LNCAP (cell line): ENCODE results near the gene KLHDC9.

Experiments
- TF ChIP-seq, protein P1 (sequence below): fragments of 450-650 bp; IDR thresholded peaks from 2 replicates; pipeline ENCODE4 v1.5.1; 2017; ENCODE audit warnings: mild to moderate bottlenecking

KLHDC9 gene

DNA sequence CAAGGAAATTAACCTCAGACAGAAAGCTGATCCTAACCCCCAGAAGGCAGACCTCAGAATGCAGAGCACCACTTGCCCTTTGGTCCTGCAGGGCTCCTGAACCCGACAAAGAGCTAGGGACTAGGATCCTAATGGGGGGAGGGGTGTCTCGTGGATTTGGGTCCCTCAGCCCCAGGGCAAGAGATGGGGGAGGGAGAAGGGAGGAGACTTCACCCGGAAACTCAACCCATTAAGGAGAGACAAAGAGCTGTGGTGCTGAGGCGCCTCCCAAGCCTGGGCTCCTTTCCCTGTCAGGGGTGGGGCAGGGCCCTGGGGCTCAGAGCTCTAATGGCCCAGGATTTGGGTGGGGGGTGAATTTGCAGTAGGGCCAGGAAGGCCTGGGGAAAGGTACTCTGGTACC lies 11.7 kb upstream of the KLHDC9 start:
- TF ChIP-seq, protein P1, sequence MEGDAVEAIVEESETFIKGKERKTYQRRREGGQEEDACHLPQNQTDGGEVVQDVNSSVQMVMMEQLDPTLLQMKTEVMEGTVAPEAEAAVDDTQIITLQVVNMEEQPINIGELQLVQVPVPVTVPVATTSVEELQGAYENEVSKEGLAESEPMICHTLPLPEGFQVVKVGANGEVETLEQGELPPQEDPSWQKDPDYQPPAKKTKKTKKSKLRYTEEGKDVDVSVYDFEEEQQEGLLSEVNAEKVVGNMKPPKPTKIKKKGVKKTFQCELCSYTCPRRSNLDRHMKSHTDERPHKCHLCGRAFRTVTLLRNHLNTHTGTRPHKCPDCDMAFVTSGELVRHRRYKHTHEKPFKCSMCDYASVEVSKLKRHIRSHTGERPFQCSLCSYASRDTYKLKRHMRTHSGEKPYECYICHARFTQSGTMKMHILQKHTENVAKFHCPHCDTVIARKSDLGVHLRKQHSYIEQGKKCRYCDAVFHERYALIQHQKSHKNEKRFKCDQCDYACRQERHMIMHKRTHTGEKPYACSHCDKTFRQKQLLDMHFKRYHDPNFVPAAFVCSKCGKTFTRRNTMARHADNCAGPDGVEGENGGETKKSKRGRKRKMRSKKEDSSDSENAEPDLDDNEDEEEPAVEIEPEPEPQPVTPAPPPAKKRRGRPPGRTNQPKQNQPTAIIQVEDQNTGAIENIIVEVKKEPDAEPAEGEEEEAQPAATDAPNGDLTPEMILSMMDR: no peak

DNA sequence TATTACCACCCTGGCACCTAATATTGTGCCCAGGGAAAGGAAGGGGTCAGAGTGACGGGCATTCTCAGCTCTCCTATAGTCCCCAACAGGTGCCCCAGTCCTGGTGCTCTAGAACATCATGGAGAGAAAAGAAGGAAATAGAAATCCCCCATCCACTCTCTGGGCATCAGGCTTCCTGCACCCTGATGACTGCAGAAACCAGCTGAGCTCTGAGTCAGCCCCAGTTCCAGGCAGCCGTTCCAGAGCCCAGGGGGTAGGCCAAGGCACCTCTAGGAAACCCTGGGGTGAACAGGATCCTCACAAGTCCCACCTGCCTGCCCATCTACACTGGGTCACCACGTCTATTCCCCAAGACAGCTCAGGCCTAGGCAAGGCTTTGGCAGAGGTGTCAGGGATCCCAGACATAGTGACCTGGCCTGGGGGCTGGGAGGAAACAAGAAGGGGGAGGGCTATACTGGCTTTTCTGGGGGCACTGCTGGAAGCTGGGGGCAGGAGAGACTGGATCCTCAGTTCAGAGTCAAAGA lies 9.5 kb upstream of the KLHDC9 start:
- TF ChIP-seq, protein P1: no peak

DNA sequence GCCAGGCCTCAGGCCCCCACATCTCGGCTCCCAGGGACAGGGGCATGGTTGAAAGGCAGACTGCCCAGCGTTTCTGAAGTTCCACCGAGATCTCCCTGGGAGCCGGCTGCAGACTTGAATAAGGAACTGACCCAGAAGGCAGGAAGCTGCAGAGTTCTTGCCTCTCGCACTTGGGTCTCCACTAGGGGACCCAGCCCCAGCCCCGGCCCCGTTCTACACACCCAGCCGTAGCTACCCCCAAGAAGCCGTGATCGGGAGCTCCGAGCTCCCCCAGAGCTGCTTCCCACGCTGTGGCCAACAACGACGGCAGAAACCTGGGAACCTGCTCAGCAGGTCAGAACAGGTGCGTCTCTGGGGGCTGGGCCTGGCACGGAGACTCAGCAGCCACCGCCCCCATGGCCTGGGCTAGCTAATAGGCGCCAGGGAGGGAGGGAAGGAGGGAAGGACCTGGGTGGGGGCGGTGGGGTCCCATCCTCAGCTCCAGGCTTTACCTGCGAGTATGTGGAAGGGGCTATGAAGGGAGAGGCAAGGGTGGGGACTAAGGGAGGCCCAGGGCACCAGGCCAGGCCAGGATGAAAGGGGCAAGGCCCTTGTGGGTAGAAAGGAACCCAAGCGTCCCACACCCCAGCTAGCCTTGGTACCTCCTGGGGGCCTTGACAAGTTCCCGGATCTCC lies 8.8 kb upstream of the KLHDC9 start, which contains the start of gene NECTIN4:
NECTIN4 (minus strand) TSS at position 308 of the 674 bp plus-strand sequence; CDS start at position 46, 262 bp downstream.
- TF ChIP-seq, protein P1: no peak

DNA sequence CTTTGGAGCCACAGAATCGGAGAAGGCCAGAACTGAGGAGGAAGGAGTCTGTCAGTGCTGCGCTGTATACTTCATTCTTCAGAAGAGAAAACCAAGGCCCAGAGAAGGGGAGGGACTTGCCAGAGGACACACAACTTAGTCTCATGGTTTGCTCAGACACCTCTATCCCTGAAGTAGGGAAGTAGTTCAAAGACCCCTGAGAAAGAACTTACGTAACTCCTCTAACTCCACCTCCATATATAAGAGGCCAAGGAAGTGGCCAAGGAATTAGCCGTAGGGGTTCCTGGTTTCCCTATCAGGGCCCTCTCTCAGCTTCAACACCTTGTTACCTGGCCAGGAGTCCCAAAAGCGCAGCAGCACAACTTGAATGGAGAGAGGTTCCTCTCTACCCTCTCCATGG lies 8.2 kb upstream of the KLHDC9 start:
- TF ChIP-seq, protein P1: no peak

DNA sequence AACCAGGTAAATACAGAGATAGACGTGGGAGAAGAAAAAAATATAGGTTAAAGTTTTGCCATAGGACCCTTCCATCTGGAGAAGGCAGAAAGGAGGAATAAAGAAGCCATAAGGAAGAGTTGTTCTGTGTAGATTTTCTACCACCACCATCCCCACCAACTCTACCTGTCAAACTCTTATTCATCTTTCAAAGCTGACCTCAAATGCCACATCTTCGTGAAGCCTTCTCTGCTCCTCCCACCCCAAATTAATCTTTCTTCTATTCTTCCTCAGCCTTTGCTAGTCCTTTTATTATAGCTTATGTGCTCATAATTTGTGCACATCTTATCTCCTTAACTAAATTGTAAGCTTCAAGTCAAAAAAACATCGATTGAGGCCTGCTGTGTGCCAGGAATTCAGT lies 7.5 kb upstream of the KLHDC9 start:
- TF ChIP-seq, protein P1: no peak

DNA sequence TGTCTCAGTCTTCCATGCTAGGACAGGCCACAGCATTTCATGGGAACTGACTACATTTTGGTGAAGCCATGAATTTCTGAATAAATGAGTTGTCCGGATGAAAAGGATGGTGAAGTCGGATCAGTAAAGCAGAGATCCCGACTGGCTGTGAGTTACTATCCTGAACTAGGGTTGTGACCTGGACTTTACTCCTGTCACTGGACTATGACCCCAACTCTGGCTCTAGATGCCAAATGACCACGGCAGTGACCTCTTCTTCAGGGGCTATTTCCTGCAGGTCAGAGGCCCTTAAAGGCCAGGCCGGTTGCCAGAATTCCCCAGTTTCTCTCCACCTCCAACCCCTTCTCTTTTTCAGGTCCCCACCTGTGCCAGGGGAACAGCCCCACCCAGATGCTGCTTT lies 7.1 kb upstream of the KLHDC9 start:
- TF ChIP-seq, protein P1: no peak

DNA sequence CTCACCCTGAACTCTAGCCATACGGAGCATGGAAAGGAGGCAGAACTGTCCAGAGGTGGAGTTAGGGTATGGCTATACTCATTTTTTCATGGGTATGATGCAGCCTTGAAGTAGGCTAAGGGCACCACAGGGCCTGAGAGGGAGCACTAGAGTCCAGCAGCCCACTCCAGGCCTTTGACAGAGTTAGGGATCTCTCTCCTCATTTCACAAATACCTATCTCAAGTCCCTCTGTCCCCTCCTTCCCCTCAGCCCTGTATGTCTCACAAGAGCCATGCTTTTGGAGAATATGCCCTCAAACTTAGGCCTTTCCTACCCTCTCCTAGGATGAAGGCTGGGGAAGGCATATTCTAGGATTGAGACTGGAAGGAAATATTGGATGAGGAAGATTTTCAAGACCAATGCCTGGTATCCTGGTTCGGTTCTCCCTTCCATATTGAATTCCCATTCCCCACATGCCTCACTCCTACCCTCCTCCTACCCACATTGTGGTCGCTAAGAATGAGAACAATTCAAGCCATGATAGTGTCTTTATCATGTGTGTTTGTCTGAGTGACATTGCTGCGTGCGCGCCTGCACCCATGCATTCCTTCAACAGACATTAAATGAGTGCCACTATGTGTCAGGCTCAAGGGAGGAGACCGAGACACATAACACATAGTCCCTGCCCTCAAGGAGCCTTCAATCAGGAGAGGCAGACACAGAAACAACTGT lies 6.2 kb upstream of the KLHDC9 start:
- TF ChIP-seq, protein P1: no peak
